ENCODE data around the gene KCNJ9.
"Not testable (repeated sequence)": the region's sequence is repeated elsewhere in the genome, so short reads cannot be mapped to it uniquely, and the experiment has no call there.

The KCNJ9 gene

GRCh38 chr1:160047111-160047991, 34.0 kb upstream of the KCNJ9 start:
- WGBS (ENCODE audit: insufficient coverage) = 74% methylated on average over 6 of the region's 9 CpGs
- ChIA-PET CTCF (interaction anchor here (1.0 to 5.4 kb wide), 19 partner anchors 10 to 57 kb away, joined by 3 to 100 read pairs (median 5); partner anchors contain the start of genes IGSF8, KCNJ10, KCNJ9 and PIGM), POLR2A (interaction anchor here (1.4 to 1.6 kb wide), 2 partner anchors 16 to 51 kb away, joined by 3 to 5 read pairs; partner anchors contain the start of genes IGSF8 and PIGM)
- Histone ChIP-seq H3K27ac (ENCODE audit: insufficient read depth in 1 of 2, low read depth in 1 of 2, low read length in 2 of 2, poor library complexity in 1 of 2, severe bottlenecking in 2 of 2) (no peak overlapping the region), H3K4me3 (ENCODE audit: control insufficient read depth in 1 of 7, extremely low read depth in 1 of 7, insufficient read depth in 4 of 7, low read depth in 2 of 7, low read length in 6 of 7) (peak overlapping the region in 5 of 7 experiments; percentile 8 to 70 (median 33)), H3K4me1 (ENCODE audit: control extremely low read depth in 1 of 4, control insufficient read depth in 4 of 4, insufficient read depth in 4 of 4, low read length in 3 of 4) (peaks cover 5 to 25% (median 15%) of the 10 kb centered on the region in 4 experiments), H3K9me3 (ENCODE audit: control extremely low read depth in 1 of 5, control insufficient read depth in 4 of 5, insufficient read depth in 2 of 5, low read depth in 1 of 5, low read length in 4 of 5) (no peaks in the 10 kb centered on the region), H3K36me3 (ENCODE audit: control insufficient read depth in 4 of 4, insufficient read depth in 4 of 4, low read length in 3 of 4) (no peaks in the 10 kb centered on the region), H3K27me3 (replicated peaks in 2 of 5; ENCODE audit: control insufficient read depth in 4 of 5, insufficient read depth in 5 of 5, low read length in 4 of 5) (peaks cover 0 to 9% (median 0%) of the 10 kb centered on the region in 5 experiments)
- DNase-seq = peak in 1 of 3 donors; percentile 33

GRCh38 chr1:160048335-160048734, 33.0 kb upstream of the KCNJ9 start:
- Histone ChIP-seq H3K36me3 (ENCODE audit: control insufficient read depth in 4 of 4, insufficient read depth in 4 of 4, low read length in 3 of 4) (no peaks in the 10 kb centered on the region), H3K4me1 (ENCODE audit: control extremely low read depth in 1 of 4, control insufficient read depth in 4 of 4, insufficient read depth in 4 of 4, low read length in 3 of 4) (peaks cover 5 to 25% (median 15%) of the 10 kb centered on the region in 4 experiments), H3K27ac (ENCODE audit: insufficient read depth in 1 of 2, low read depth in 1 of 2, low read length in 2 of 2, poor library complexity in 1 of 2, severe bottlenecking in 2 of 2) (no peak overlapping the region), H3K9me3 (ENCODE audit: control extremely low read depth in 1 of 5, control insufficient read depth in 4 of 5, insufficient read depth in 2 of 5, low read depth in 1 of 5, low read length in 4 of 5) (no peaks in the 10 kb centered on the region), H3K4me3 (ENCODE audit: control insufficient read depth in 1 of 7, extremely low read depth in 1 of 7, insufficient read depth in 4 of 7, low read depth in 2 of 7, low read length in 6 of 7) (no peak overlapping the region), H3K27me3 (replicated peaks in 2 of 5; ENCODE audit: control insufficient read depth in 4 of 5, insufficient read depth in 5 of 5, low read length in 4 of 5) (peaks cover 0 to 16% (median 0%) of the 10 kb centered on the region in 5 experiments)
- ChIA-PET POLR2A (interaction anchor here (0.7 kb wide), 1 partner anchor 13 kb away, joined by 3 read pairs; no protein-coding TSS in a partner anchor), CTCF (interaction anchor here (1.4 to 5.4 kb wide), 6 partner anchors 10 to 56 kb away, joined by 3 to 100 read pairs (median 17); partner anchors contain the start of gene KCNJ9)
- no peak for DNase-seq

- peak in 2 of 3 donors; percentile 30 to 60 for DNase-seq
- Histone ChIP-seq H3K4me3 (ENCODE audit: control insufficient read depth in 1 of 7, extremely low read depth in 1 of 7, insufficient read depth in 4 of 7, low read depth in 2 of 7, low read length in 6 of 7) (no peak overlapping the region), H3K9me3 (ENCODE audit: control extremely low read depth in 1 of 5, control insufficient read depth in 4 of 5, insufficient read depth in 2 of 5, low read depth in 1 of 5, low read length in 4 of 5) (no peaks in the 10 kb centered on the region), H3K27ac (ENCODE audit: insufficient read depth in 1 of 2, low read depth in 1 of 2, low read length in 2 of 2, poor library complexity in 1 of 2, severe bottlenecking in 2 of 2) (no peak overlapping the region), H3K36me3 (ENCODE audit: control insufficient read depth in 4 of 4, insufficient read depth in 4 of 4, low read length in 3 of 4) (no peaks in the 10 kb centered on the region), H3K27me3 (replicated peaks in 2 of 5; ENCODE audit: control insufficient read depth in 4 of 5, insufficient read depth in 5 of 5, low read length in 4 of 5) (peaks cover 0 to 15% (median 0%) of the 10 kb centered on the region in 5 experiments), H3K4me1 (ENCODE audit: control extremely low read depth in 1 of 4, control insufficient read depth in 4 of 4, insufficient read depth in 4 of 4, low read length in 3 of 4) (peaks cover 5 to 25% (median 15%) of the 10 kb centered on the region in 4 experiments)
- 89% methylated on average over 3 of the region's 3 CpGs for WGBS (ENCODE audit: insufficient coverage)
- POLR2A ChIA-PET = interaction anchor here (0.7 kb wide), 1 partner anchor 12 kb away, joined by 3 read pairs; no protein-coding TSS in a partner anchor
- CTCF ChIA-PET = interaction anchor here (4.7 to 5.4 kb wide), 2 partner anchors 30 to 37 kb away, joined by 36 to 100 read pairs; partner anchors contain the start of gene KCNJ9
These were observed 32.2 kb upstream of the KCNJ9 start for GRCh38 chr1:160049101-160049500.

- POLR2A ChIA-PET = interaction anchor here (0.6 kb wide), 1 partner anchor 194 kb away, joined by 3 read pairs; no protein-coding TSS in a partner anchor
- 100% methylated on average over 1 of the region's 2 CpGs for WGBS (ENCODE audit: insufficient coverage)
- not testable (repeated sequence) for H3K4me3 ChIP-seq (ENCODE audit: control insufficient read depth in 1 of 7, extremely low read depth in 1 of 7, insufficient read depth in 4 of 7, low read depth in 2 of 7, low read length in 6 of 7); H3K36me3 ChIP-seq (ENCODE audit: control insufficient read depth in 4 of 4, insufficient read depth in 4 of 4, low read length in 3 of 4); H3K27ac ChIP-seq (ENCODE audit: insufficient read depth in 1 of 2, low read depth in 1 of 2, low read length in 2 of 2, poor library complexity in 1 of 2, severe bottlenecking in 2 of 2); DNase-seq; H3K9me3 ChIP-seq (ENCODE audit: control extremely low read depth in 1 of 5, control insufficient read depth in 4 of 5, insufficient read depth in 2 of 5, low read depth in 1 of 5, low read length in 4 of 5)
- H3K27me3 ChIP-seq (replicated peaks in 2 of 5; ENCODE audit: control insufficient read depth in 4 of 5, insufficient read depth in 5 of 5, low read length in 4 of 5) = peaks cover 0 to 17% (median 0%) of the 10 kb centered on the region in 5 experiments
- peaks cover 5 to 25% (median 15%) of the 10 kb centered on the region in 4 experiments for H3K4me1 ChIP-seq (ENCODE audit: control extremely low read depth in 1 of 4, control insufficient read depth in 4 of 4, insufficient read depth in 4 of 4, low read length in 3 of 4)
- CTCF ChIA-PET = interaction anchor here (0.9 to 5.0 kb wide), 3 partner anchors 8 to 28 kb away, joined by 3 to 32 read pairs (median 3); no protein-coding TSS in a partner anchor
These were observed 31.2 kb upstream of the KCNJ9 start for GRCh38 chr1:160050182-160050581.

GRCh38 chr1:160050619-160051018, 30.7 kb upstream of the KCNJ9 start:
- Histone ChIP-seq H3K9me3 (ENCODE audit: control extremely low read depth in 1 of 5, control insufficient read depth in 4 of 5, insufficient read depth in 2 of 5, low read depth in 1 of 5, low read length in 4 of 5) (no peaks in the 10 kb centered on the region), H3K4me3 (ENCODE audit: control insufficient read depth in 1 of 7, extremely low read depth in 1 of 7, insufficient read depth in 4 of 7, low read depth in 2 of 7, low read length in 6 of 7) (no peak overlapping the region), H3K27me3 (replicated peaks in 2 of 5; ENCODE audit: control insufficient read depth in 4 of 5, insufficient read depth in 5 of 5, low read length in 4 of 5) (peaks cover 0 to 17% (median 0%) of the 10 kb centered on the region in 5 experiments), H3K27ac (ENCODE audit: insufficient read depth in 1 of 2, low read depth in 1 of 2, low read length in 2 of 2, poor library complexity in 1 of 2, severe bottlenecking in 2 of 2) (no peak overlapping the region), H3K36me3 (ENCODE audit: control insufficient read depth in 4 of 4, insufficient read depth in 4 of 4, low read length in 3 of 4) (no peaks in the 10 kb centered on the region), H3K4me1 (ENCODE audit: control extremely low read depth in 1 of 4, control insufficient read depth in 4 of 4, insufficient read depth in 4 of 4, low read length in 3 of 4) (peaks cover 5 to 25% (median 15%) of the 10 kb centered on the region in 4 experiments)
- WGBS (ENCODE audit: insufficient coverage) = 100% methylated on average over 1 of the region's 1 CpG
- ChIA-PET CTCF (interaction anchor here (1.4 to 5.0 kb wide), 2 partner anchors 13 to 27 kb away, joined by 3 to 32 read pairs; no protein-coding TSS in a partner anchor), POLR2A (interaction anchor here (0.6 kb wide), 1 partner anchor 193 kb away, joined by 3 read pairs; no protein-coding TSS in a partner anchor)
- DNase-seq = no peak

GRCh38 chr1:160052936-160053335, 28.4 kb upstream of the KCNJ9 start:
- ChIA-PET CTCF (interaction anchor here (0.7 to 5.0 kb wide), 5 partner anchors 16 to 45 kb away, joined by 3 to 32 read pairs (median 3); partner anchors contain the start of gene IGSF8), POLR2A (no interaction called here)
- Histone ChIP-seq H3K4me1 (ENCODE audit: control extremely low read depth in 1 of 4, control insufficient read depth in 4 of 4, insufficient read depth in 4 of 4, low read length in 3 of 4) (peaks cover 0 to 7% (median 2%) of the 10 kb centered on the region in 4 experiments), H3K9me3 (ENCODE audit: control extremely low read depth in 1 of 5, control insufficient read depth in 4 of 5, insufficient read depth in 2 of 5, low read depth in 1 of 5, low read length in 4 of 5) (no peaks in the 10 kb centered on the region), H3K4me3 (ENCODE audit: control insufficient read depth in 1 of 7, extremely low read depth in 1 of 7, insufficient read depth in 4 of 7, low read depth in 2 of 7, low read length in 6 of 7) (no peak overlapping the region), H3K27ac (ENCODE audit: insufficient read depth in 1 of 2, low read depth in 1 of 2, low read length in 2 of 2, poor library complexity in 1 of 2, severe bottlenecking in 2 of 2) (no peak overlapping the region), H3K27me3 (replicated peaks in 2 of 5; ENCODE audit: control insufficient read depth in 4 of 5, insufficient read depth in 5 of 5, low read length in 4 of 5) (peaks cover 0 to 17% (median 0%) of the 10 kb centered on the region in 5 experiments), H3K36me3 (ENCODE audit: control insufficient read depth in 4 of 4, insufficient read depth in 4 of 4, low read length in 3 of 4) (no peaks in the 10 kb centered on the region)
- WGBS (ENCODE audit: insufficient coverage) = 76% methylated on average over 6 of the region's 6 CpGs
- no peak for DNase-seq
